CD14-positive monocyte (primary cell): ENCODE data around the gene TGFBR3. TPM values are rescaled to one million over a fixed set of nuclear protein-coding genes. Genes with fewer than 3 reads are reported as not detected.

ENCODE experiments used
- DNase-seq, 3 donors: peaks; one replicate each; pipeline ENCODE4 v3.0.0-alpha.2; 2011 to 2022
- H2AFZ ChIP-seq: 2 replicates; pipeline ENCODE4 v1.6.0; 2012; ENCODE audit warnings: mild to moderate bottlenecking, low read depth, low read length, inconsistent platforms; ENCODE audit not compliant: insufficient read depth, poor library complexity, severe bottlenecking
- H3K27ac ChIP-seq, 2 donors: 1 replicate in 1 of 2; 2 replicates in 1 of 2; pipeline ENCODE4 v1.5.1; 2012 to 2013; ENCODE audit warnings: low read length in 2 of 2, control low read depth in 1 of 2, inconsistent platforms in 1 of 2, low read depth in 1 of 2, mild to moderate bottlenecking in 1 of 2
- H3K27me3 ChIP-seq, 2 donors: one replicate each; pipeline versions ENCODE4 v1.6.0 to v1.6.1; 2011 to 2013; ENCODE audit warnings: low read length in 2 of 2; ENCODE audit not compliant: control insufficient read depth in 2 of 2, insufficient read depth in 2 of 2
- H3K36me3 ChIP-seq, 2 donors: replicated peaks in 1 of 2; 1 replicate in 1 of 2; 2 replicates in 1 of 2; pipeline versions ENCODE4 v1.5.1 to v1.6.1; 2012 to 2013; ENCODE audit warnings: low read length in 2 of 2, control low read depth in 1 of 2, inconsistent platforms in 1 of 2, mild to moderate bottlenecking in 1 of 2; ENCODE audit not compliant: insufficient read depth in 2 of 2, control insufficient read depth in 1 of 2
- H3K4me1 ChIP-seq, 2 donors: 1 replicate in 1 of 2; 2 replicates in 1 of 2; pipeline versions ENCODE4 v1.5.1 to v1.6.1; 2012 to 2013; ENCODE audit warnings: low read length in 2 of 2, control low read depth in 1 of 2, inconsistent platforms in 1 of 2, mild to moderate bottlenecking in 1 of 2, moderate library complexity in 1 of 2; ENCODE audit not compliant: insufficient read depth in 2 of 2, control insufficient read depth in 1 of 2
- H3K4me2 ChIP-seq: replicated peaks from 2 replicates; pipeline ENCODE3; 2012; ENCODE audit warnings: low read length, moderate library complexity, mild to moderate bottlenecking; ENCODE audit not compliant: poor library complexity, severe bottlenecking; ENCODE audit errors: extremely low read depth
- H3K4me3 ChIP-seq, 3 experiments: fragments of 200-600 bp in 1 of 3; sonication (generic) in 1 of 3; replicated peaks in 1 of 3; 1 replicate in 2 of 3; 2 replicates in 1 of 3; pipeline ENCODE4 v1.5.1; 2011 to 2013; ENCODE audit warnings: low read length in 3 of 3, mild to moderate bottlenecking in 3 of 3, control low read depth in 2 of 3, low read depth in 2 of 3, inconsistent platforms in 1 of 3, moderate library complexity in 1 of 3
- H3K79me2 ChIP-seq: 2 replicates; pipeline ENCODE4 v1.6.0; 2012; ENCODE audit warnings: mild to moderate bottlenecking, control low read depth, inconsistent platforms, low read length, moderate library complexity; ENCODE audit not compliant: insufficient read depth
- H3K9ac ChIP-seq: 2 replicates; pipeline ENCODE4 v1.6.0; 2017; ENCODE audit warnings: low read length, mild to moderate bottlenecking; ENCODE audit not compliant: insufficient read depth, poor library complexity, severe bottlenecking
- H3K9me3 ChIP-seq, 2 donors: replicated peaks in 1 of 2; 1 replicate in 1 of 2; 2 replicates in 1 of 2; pipeline versions ENCODE4 v1.5.1 to v1.6.1; 2012 to 2013; ENCODE audit warnings: low read length in 2 of 2, control low read depth in 1 of 2; ENCODE audit not compliant: control insufficient read depth in 1 of 2, insufficient read depth in 1 of 2
- H4K20me1 ChIP-seq: 2 replicates; pipeline ENCODE4 v1.6.0; 2012; ENCODE audit warnings: mild to moderate bottlenecking, low read length, control low read depth, moderate library complexity; ENCODE audit not compliant: insufficient read depth
- H3K27ac Mint-ChIP-seq, 7 donors: one replicate each; pipeline ENCODE4 v1.8.0; 2020; ENCODE audit warnings: mild to moderate bottlenecking in 7 of 7, mixed read lengths in 7 of 7, moderate library complexity in 6 of 7, inconsistent platforms in 2 of 7
- H3K27me3 Mint-ChIP-seq, 3 donors: one replicate each; pipeline ENCODE4 v1.8.0; 2021 to 2022; ENCODE audit warnings: low read depth in 3 of 3, mild to moderate bottlenecking in 3 of 3, mixed read lengths in 3 of 3, moderate library complexity in 3 of 3, inconsistent platforms in 1 of 3
- H3K36me3 Mint-ChIP-seq, 2 donors: one replicate each; pipeline ENCODE4 v1.8.0; 2020; ENCODE audit warnings: mixed read lengths in 2 of 2, inconsistent platforms in 1 of 2, mild to moderate bottlenecking in 1 of 2
- H3K4me1 Mint-ChIP-seq: one replicate; pipeline ENCODE4 v1.8.0; 2020; ENCODE audit warnings: mild to moderate bottlenecking, mixed read lengths
- H3K4me3 Mint-ChIP-seq, 2 donors: one replicate each; pipeline ENCODE4 v1.8.0; 2020; ENCODE audit warnings: mild to moderate bottlenecking in 2 of 2, mixed read lengths in 2 of 2, moderate library complexity in 1 of 2
- H3K9me3 Mint-ChIP-seq, 7 donors: one replicate each; pipeline ENCODE4 v1.8.0; 2020 to 2022; ENCODE audit warnings: mixed read lengths in 7 of 7, mild to moderate bottlenecking in 6 of 7, moderate library complexity in 6 of 7, inconsistent platforms in 2 of 7
- CTCF ChIP-seq: fragments of 200-600 bp; IDR thresholded peaks from one replicate; pipeline ENCODE4 v1.8.0; 2022; ENCODE audit warnings: antibody characterized with exemption, mild to moderate bottlenecking
- WGBS: methylation state at CpG from one replicate; pipeline ENCODE4 v1.1.5; 2013; ENCODE audit warnings: missing lambda C conversion rate; ENCODE audit not compliant: insufficient coverage; 5-methylcytosine and 5-hydroxymethylcytosine counted together
- intact Hi-C, 2 donors: fragments of 100-400 bp; cut with micrococcal nuclease; formaldehyde crosslinking; loops; one replicate each; pipeline versions ENCODE4 v1.15.0 to v1.15.1; 2023
- polyA plus RNA-seq, 3 donors: library from polyadenylated mRNA; depleted of rRNA in 1 of 3; unstranded in 2 of 3; stranded (reverse) in 1 of 3; fragments of 300-500 nt in 2 of 3; fragments of >200 nt in 1 of 3; fragmentation: Illumina TruSeq in 2 of 3; gene quantifications; 1 replicate in 2 of 3; 2 replicates in 1 of 3; pipeline ENCODE4 v1.2.3, GENCODE V29; 2012 to 2021

The TGFBR3 gene
- polyA plus RNA-seq, 3 donors = 0.09 to 0.28 (median 0.20) TPM

GRCh38 chr1:91798740-91799139, 87.2 kb downstream of the TGFBR3 start:
- no peaks in the 10 kb centered on the region for H4K20me1 ChIP-seq
- H3K4me1 ChIP-seq = peaks cover 9 to 10% of the 10 kb centered on the region in 2 donors
- H3K79me2 ChIP-seq = no peaks in the 10 kb centered on the region
- H3K27ac Mint-ChIP-seq = no peak overlapping the region
- H3K9ac ChIP-seq = no peak overlapping the region
- no peaks in the 10 kb centered on the region for H3K9me3 ChIP-seq
- no peak for DNase-seq
- WGBS = 86% methylated on average over 1 of the region's 2 CpGs
- no peaks in the 10 kb centered on the region for H3K27me3 ChIP-seq
- peaks cover 0 to 5% (median 0%) of the 10 kb centered on the region in 7 donors for H3K9me3 Mint-ChIP-seq
- H3K4me3 Mint-ChIP-seq = no peak overlapping the region
- no peaks in the 10 kb centered on the region for H3K36me3 Mint-ChIP-seq
- no peak overlapping the region for H3K27ac ChIP-seq
- H3K4me1 Mint-ChIP-seq = peaks cover 16% of the 10 kb centered on the region
- intact Hi-C loops = no loop called here
- peaks cover 3 to 4% (median 3%) of the 10 kb centered on the region in 3 donors for H3K27me3 Mint-ChIP-seq
- no peak overlapping the region for H3K4me2 ChIP-seq
- no peak overlapping the region for H3K4me3 ChIP-seq
- no peak overlapping the region for H2AFZ ChIP-seq
- no peaks in the 10 kb centered on the region for H3K36me3 ChIP-seq
- TF ChIP-seq CTCF = no peak

- no peaks in the 10 kb centered on the region for H4K20me1 ChIP-seq
- intact Hi-C loops = no loop called here
- 78% methylated on average over 5 of the region's 5 CpGs for WGBS
- no peak overlapping the region for H3K27ac Mint-ChIP-seq
- H3K27ac ChIP-seq = no peak overlapping the region
- peaks cover 11% of the 10 kb centered on the region for H3K4me1 Mint-ChIP-seq
- H3K4me1 ChIP-seq = peaks cover 4 to 5% of the 10 kb centered on the region in 2 donors
- no peak overlapping the region for H2AFZ ChIP-seq
- H3K9me3 Mint-ChIP-seq = peaks cover 0 to 5% (median 0%) of the 10 kb centered on the region in 7 donors
- H3K36me3 Mint-ChIP-seq = no peaks in the 10 kb centered on the region
- H3K4me3 ChIP-seq = no peak overlapping the region
- no peaks in the 10 kb centered on the region for H3K9me3 ChIP-seq
- H3K79me2 ChIP-seq = no peaks in the 10 kb centered on the region
- peaks cover 1 to 3% (median 1%) of the 10 kb centered on the region in 3 donors for H3K27me3 Mint-ChIP-seq
- no peak for DNase-seq
- no peaks in the 10 kb centered on the region for H3K27me3 ChIP-seq
- H3K4me3 Mint-ChIP-seq = no peak overlapping the region
- H3K4me2 ChIP-seq = no peak overlapping the region
- no peak overlapping the region for H3K9ac ChIP-seq
- no peak for TF ChIP-seq CTCF
- H3K36me3 ChIP-seq = no peaks in the 10 kb centered on the region
Measured at GRCh38 chr1:91798241-91798648, 87.7 kb downstream of the TGFBR3 start.
